ENCODE measurements around the gene SMIM43.

Gene SMIM43

GRCh38 chr4:121764702-121765367, at the start of gene SMIM43:
Gene SMIM43 (minus strand): TSS chr4:121765164. CDS start chr4:121765105, 59 bp downstream.
- DNase-seq = no peak

DNA sequence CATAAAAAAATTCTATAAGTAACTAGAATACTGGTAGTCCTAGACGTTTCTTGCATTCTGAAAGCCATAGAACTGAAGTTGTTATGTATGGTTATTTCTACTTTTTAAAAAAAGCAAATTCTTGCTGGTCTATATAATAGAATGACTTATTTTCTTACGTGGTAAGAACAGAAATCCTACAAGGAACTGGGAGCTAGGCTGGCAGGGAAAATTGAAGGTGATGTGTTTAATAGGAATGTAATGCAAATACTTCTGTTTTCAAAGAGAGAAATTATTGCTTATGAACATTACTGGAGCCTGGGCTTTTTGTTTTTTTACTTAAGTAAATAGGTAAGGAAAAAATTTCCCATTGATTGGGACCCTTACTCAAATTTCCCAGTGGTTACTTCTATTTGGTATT, 49.8 kb upstream of the SMIM43 start:
- DNase-seq = peak; percentile 43

DNA sequence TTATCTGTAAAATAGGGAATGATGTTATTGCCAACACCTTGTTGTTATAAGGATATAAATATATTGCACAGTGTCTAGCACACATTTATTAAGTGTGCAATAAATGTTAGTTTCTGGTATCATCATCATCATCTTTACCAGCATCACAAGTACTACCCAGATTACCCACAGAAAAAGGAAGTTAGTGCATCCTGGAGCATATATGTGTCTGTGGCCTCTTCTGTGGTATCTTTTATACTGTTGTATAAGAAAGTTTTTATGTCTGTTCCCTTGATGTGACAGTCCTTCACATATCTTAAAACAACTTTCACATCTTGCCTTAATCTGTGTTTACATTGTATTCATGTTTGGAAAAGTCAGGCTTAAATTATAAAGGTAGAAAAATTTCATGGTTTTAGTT, 46.2 kb upstream of the SMIM43 start:
- no peak for DNase-seq

DNA sequence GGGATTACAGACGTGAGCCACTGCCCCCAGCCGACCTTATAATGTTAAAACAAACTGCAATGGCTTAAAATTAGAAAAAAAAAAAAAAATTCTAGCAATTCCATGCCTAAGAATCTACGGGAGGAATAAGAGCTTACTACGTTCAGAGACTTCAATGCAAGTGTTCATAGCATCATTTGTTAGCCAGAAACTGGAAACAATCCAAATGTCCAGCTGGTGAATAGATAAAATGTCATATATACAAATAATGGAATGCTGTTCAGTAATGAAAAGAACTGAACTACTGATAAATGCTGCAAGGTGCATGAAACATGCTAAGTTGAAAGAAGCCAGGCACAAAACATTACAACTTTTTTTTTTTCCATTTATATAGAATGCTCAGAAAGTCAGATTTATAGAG, 41.4 kb upstream of the SMIM43 start:
- DNase-seq = no peak

DNA sequence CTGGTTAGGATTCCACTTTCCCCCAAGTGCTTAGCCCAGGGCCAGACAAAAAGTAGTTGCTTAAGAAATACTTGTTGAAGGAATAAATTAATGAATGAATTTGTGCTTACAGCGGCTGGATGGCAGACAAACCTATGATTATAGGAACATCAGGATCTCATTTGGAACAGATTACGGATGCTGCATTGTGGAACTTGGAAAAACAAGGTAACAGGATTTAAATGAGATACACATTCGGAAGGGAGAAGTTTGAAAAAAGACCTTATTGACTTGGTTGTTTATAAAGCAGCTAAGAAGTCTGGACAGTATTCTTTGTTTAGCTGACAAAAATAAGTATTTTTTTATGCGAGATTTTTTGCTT, 36.7 kb upstream of the SMIM43 start:
- DNase-seq = no peak

DNA sequence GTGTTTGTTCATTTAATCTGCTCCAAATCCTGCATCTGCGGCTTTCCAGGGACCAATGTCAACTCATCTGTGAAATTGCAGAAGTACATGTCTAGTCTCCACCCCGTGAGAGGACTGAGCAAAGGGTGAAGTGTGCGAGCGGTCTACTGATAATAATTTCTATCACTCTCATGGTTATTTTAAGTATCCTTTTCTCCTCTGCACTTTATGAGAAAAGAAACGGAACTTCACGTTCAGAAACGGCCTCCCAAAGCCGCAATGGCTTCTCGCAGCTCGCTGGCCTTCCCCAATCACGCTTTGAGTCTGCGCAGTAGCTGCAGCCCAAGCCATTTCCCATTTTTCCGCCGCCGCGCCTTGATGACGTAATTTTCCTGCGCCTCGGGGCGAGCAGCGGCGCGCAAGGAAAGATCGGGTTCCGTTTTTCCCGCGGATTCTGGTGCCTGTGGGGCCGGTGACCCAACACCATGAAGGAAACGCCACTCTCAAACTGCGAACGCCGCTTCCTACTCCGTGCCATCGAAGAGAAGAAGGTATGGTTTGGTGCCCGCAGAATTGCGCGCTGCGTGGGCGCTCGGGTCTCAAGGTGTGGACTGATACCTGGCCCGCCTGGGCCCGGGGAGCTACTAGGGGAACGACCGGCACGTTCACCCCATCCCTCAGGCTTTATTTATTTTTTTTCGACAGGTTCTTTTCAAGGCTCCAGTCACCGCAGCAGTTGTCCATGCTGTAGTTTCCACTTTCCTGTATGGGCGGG, 36.2 kb upstream of the SMIM43 start, which contains the start of gene EXOSC9:
TSS of gene EXOSC9 (plus strand) at position 363 of the 754 bp plus-strand sequence. CDS start at position 465, 102 bp downstream.
- peak; percentile 95 for DNase-seq

DNA sequence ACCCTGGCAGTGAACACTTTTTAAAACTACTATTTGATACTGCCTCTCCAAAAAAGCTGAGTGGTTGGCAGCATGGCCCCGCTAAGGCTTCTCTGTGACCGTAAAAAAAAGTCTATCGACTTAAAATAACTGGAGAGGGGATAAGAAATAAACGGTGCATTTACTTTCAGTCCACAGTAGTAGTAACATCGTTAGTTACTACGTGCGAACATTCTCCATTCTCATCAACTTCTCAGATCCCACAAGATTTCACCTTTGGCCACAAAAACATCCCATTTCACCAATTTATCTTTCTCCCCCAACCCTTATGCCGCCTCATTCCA, 35.6 kb upstream of the SMIM43 start:
- DNase-seq = no peak

DNA sequence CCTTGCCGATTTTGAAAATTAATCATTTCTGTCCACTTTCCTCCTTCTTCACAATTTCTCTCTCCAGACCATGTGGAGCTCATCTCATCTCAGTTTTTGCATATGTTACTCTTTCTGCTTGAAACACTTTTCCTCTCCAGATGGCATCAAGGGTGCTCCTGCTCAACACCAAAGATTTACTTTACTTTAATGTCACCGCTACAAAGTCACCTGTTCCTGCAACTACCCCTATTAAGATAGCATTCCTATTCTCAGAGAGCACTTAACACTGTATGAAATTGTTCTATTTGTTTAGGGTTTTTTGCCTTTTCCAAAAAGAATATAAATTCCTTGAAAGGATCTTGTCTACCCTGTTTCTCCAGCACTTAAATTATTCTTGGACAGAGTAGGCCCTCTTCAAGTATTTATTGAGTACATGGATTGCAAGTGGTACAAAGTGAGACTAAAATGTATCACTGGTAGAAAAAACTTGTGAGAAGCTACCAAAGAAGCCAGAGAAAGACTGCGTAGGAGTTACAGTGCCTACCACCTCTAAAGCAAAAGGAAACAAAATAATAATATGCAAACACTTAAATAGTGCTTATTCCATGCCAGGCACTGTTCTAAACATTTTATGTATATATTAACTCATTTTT, 35.0 kb upstream of the SMIM43 start:
- no peak for DNase-seq

- no peak for DNase-seq
Measured at GRCh38 chr4:121799208-121799823, 34.4 kb upstream of the SMIM43 start.

- peak; percentile 45 for DNase-seq
Measured at GRCh38 chr4:121796283-121796682, 31.3 kb upstream of the SMIM43 start.

DNA sequence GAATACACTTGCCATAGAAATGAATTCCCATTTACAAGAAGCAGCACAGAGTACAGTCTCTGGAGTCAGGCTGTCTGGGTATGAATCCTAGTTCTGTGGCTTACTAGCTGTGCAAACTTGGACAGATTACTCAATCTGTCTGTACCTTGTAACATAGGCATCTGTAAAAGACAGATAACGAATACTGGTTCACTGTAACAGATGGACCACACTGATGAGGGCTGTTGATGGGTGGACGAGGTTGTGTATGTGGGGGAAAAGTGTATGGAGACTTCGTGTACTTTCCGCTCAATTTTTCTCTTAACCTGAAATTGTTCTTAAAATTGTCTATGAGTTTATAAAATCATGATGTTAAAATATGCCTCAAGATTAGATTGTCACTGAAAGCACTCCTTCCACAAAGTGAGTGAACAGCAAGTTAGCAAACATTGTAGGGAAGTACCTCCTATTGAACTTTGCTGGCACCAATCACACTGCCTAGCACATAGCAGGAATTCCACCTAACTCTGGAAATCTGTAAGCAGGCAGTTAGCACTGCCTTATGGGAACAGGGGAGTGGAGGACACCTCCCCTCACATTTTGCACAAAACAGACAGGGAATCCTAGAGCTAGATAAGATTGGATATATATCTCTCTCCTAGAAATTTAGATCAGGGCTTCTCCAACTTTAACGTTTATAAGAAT, 29.7 kb upstream of the SMIM43 start:
- peak; percentile 50 for DNase-seq

- DNase-seq = no peak
Measured at GRCh38 chr4:121792966-121793365, 28.0 kb upstream of the SMIM43 start.

DNA sequence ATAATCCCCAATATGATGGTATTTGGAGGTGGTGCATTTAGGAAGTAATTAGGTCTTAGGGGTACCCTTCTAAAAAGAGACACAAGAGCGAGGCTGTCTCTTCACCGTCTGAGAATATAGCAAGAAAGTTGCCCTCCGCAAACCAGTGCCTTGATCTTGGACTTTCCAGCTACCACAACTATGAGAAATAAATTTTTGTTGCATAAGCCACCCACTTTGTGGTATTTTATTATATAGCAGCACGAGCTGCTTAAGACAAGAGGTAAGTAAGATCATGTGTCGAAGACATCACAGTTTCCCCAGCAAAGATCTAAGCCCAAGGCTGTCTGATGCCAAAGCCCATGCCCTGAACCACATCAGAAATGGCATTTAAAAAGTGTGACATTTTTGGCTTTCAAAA, 26.5 kb upstream of the SMIM43 start:
- DNase-seq = peak; percentile 93

- no peak for DNase-seq
Measured at GRCh38 chr4:121790976-121791375, 26.0 kb upstream of the SMIM43 start.

GRCh38 chr4:121789960-121790829, 25.2 kb upstream of the SMIM43 start:
- DNase-seq = peak; percentile 93

DNA sequence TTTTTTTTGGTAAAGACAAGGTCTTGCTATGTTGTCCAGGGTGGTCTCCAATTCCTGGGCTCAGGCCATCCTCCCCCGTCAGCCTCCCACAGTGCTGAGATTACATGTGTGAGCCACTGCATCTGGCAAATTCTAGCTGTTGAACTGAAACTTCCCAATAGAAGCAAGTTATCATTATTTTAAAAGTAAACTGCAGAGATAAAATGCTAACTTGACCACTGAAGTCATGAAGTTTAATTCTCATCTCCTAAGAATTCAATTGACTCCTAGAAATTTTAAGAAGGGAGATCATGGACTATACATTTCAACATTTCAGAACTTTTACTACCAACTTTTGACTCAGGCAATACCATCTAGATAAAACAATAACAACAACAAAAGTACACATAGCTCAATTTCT, 24.5 kb upstream of the SMIM43 start:
- peak; percentile 77 for DNase-seq

GRCh38 chr4:121788896-121789295, 23.9 kb upstream of the SMIM43 start:
- DNase-seq = no peak

GRCh38 chr4:121786221-121786620, 21.3 kb upstream of the SMIM43 start:
- no peak for DNase-seq

GRCh38 chr4:121785479-121785878, 20.5 kb upstream of the SMIM43 start:
- DNase-seq = peak; percentile 40

DNA sequence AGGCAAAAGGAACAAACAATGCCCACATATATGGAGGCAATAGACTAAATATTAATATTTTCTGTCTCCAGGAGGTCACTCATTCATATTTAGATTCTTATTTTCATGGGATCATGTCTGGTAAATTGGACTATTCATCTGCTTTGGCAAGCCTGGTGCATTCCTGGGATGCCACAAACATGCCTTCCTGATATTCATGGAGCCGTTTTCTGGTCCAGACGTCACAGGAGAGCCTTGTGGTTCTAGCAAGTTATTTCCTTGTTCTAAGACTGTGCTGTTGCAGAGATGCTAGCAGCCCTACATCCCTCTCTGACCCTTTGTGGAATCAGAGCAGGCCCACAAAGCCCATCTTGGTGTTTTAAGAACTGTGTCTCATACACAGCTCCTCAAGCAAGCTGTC, 20.0 kb upstream of the SMIM43 start:
- DNase-seq = peak; percentile 99

DNA sequence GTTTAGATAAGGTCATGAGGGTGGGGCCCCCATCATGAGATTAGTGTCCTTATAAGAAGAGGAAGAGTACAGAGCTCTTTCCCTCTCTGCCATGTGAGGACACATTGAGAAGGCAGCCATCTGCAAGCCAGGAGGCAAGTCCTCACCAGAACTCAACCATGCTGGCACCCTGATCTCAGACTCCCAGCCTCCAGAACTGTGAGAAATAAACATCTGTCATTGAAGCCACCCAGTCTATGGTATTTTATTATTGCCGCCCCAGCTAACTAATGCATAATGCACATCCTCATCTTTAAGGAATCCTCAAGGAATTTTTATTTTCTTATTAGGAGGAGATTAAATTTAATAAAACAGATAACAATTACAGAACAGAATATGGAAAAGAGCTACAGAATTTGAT, 19.4 kb upstream of the SMIM43 start:
- peak; percentile 39 for DNase-seq

DNA sequence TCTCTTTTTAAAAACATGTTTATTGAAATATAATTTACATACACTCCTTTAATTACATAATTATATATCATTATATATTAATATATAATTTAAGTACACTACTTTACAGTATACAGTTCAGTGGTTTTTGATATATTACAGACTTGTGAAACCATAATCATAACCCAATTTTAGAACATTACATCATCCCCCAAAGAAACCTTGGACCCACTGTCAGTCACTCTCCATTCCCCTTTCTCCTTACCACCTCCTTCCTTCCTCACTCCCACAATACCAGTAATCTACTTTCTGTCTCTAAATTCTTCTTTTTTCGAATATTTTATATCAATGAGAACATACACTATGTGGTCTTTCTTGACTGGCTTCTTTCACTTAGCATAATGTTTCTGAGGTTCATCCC, 18.2 kb upstream of the SMIM43 start:
- no peak for DNase-seq

Measured in fibroblast of upper back skin (primary cell).